Prostate gland (tissue), 2 donors: ENCODE data around the gene TEF.

ENCODE experiments used
- CTCF ChIP-seq, 4 experiments: fragments of 200-600 bp in 2 of 4; fragments of 450-650 bp in 2 of 4; sonication (generic) in 2 of 4; IDR thresholded peaks; 1 replicate in 3 of 4; 2 replicates in 1 of 4; pipeline ENCODE4 v1.5.1; 2016 to 2019; ENCODE audit warnings: antibody characterized with exemption in 4 of 4, mild to moderate bottlenecking in 2 of 4, moderate library complexity in 2 of 4
- POLR2AphosphoS5 ChIP-seq: sonication (generic); formaldehyde crosslinking; IDR thresholded peaks from one replicate; pipeline ENCODE4 v1.6.1; 2017; ENCODE audit warnings: antibody characterized with exemption

DNA sequence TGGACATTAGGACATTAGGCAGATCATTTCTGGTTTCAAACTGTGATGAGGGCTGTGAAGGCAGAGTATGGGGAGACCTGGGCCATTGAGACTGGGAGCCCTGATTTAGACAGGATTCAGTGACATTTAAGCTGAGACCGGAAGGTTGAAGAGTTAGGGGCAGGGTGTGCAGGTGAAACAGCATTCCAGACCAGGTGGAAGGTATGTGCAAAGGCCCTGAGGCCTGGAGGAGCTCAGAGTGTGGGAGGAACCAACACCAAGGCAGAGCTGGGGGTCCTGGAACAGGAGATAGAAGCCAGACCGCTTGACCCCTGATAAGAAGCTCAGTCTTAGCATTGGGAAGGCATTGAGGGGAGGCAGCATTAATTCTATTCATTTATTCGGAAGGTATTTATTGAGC is 47.9 kb upstream of the TEF start:
- no peak for TF ChIP-seq CTCF (IDR thresholded peaks at IDR 0.05)
- no peak for TF ChIP-seq POLR2AphosphoS5
